RCC 7860 (cell line): ENCODE measurements around the gene CHMP1A.
"Not testable (repeated sequence)": the region's sequence is repeated elsewhere in the genome, so short reads cannot be mapped to it uniquely, and the experiment has no call there.

Experiments used
- DNase-seq: peaks from one replicate; pipeline ENCODE4 v3.0.0-alpha.2; 2015; ENCODE audit warnings: low spot score
- FAIRE-seq: peaks from 2 replicates; lab custom pipeline; 2012; peaks lifted over from hg19 to GRCh38; lab: Jason Lieb, UNC

CHMP1A gene

GRCh38 chr16:89661215-89661614 is 3.7 kb upstream of the CHMP1A start:
- DNase-seq (no peak), FAIRE-seq (no peak)

GRCh38 chr16:89660146-89660545 is 2.6 kb upstream of the CHMP1A start:
- no peak for FAIRE-seq
- no peak for DNase-seq

- no peak for DNase-seq
- no peak for FAIRE-seq
Observed at GRCh38 chr16:89658221-89658879, 842 bp upstream of the CHMP1A start.

GRCh38 chr16:89656435-89657121 is 930 bp downstream of the CHMP1A start:
- FAIRE-seq (no peak), DNase-seq (no peak)

GRCh38 chr16:89655062-89655643 is 2.4 kb downstream of the CHMP1A start:
- no peak for DNase-seq
- no peak for FAIRE-seq

- FAIRE-seq (no peak), DNase-seq (no peak)
Observed at GRCh38 chr16:89653656-89654295, 3.7 kb downstream of the CHMP1A start.

GRCh38 chr16:89651584-89651983 is 5.9 kb downstream of the CHMP1A start:
- DNase-seq = no peak
- FAIRE-seq = no peak

GRCh38 chr16:89646906-89647305 is 10.6 kb downstream of the CHMP1A start:
- FAIRE-seq = no peak
- DNase-seq = no peak

GRCh38 chr16:89646270-89646669 is 11.2 kb downstream of the CHMP1A start:
- DNase-seq (no peak), FAIRE-seq (no peak)

GRCh38 chr16:89645122-89645521 is 12.4 kb downstream of the CHMP1A start:
- no peak for FAIRE-seq
- no peak for DNase-seq

- no peak for FAIRE-seq
- DNase-seq = no peak
Observed at GRCh38 chr16:89643769-89644300, 13.7 kb downstream of the CHMP1A start.

- no peak for DNase-seq
- no peak for FAIRE-seq
Observed at GRCh38 chr16:89642574-89642973, 14.9 kb downstream of the CHMP1A start.

GRCh38 chr16:89641458-89642119 is 15.9 kb downstream of the CHMP1A start:
- no peak for DNase-seq
- FAIRE-seq = no peak

GRCh38 chr16:89639385-89639784 is 18.1 kb downstream of the CHMP1A start:
- DNase-seq (no peak), FAIRE-seq (no peak)

GRCh38 chr16:89638455-89638854 is 19.1 kb downstream of the CHMP1A start:
- DNase-seq (no peak), FAIRE-seq (no peak)

- FAIRE-seq (no peak), DNase-seq (no peak)
Observed at GRCh38 chr16:89637379-89637778, 20.1 kb downstream of the CHMP1A start.

- DNase-seq (no peak), FAIRE-seq (no peak)
Observed at GRCh38 chr16:89636663-89637062, 20.8 kb downstream of the CHMP1A start.

GRCh38 chr16:89634463-89635385 is 22.8 kb downstream of the CHMP1A start:
- not testable (repeated sequence) for FAIRE-seq

GRCh38 chr16:89633064-89633631 is 24.4 kb downstream of the CHMP1A start:
- FAIRE-seq = peak; percentile 92
- peak; percentile 92 for DNase-seq

More at GRCh38 chr16:89634463-89635385, 22.8 kb downstream of the CHMP1A start:
- DNase-seq = not testable (repeated sequence)
